GM18867 (cell line): ENCODE results near the gene MEN1.
A peak's percentile ranks its signal among the peaks of the same experiment; 100 is the strongest.
"Not testable (repeated sequence)": the region's sequence is repeated elsewhere in the genome, so short reads cannot be mapped to it uniquely, and the experiment has no call there.

Experiments used
- ATAC-seq: cut with Tn5 transposase; IDR thresholded peaks from one replicate; pipeline ENCODE4 v1.9.1; 2021; ENCODE audit warnings: mild to moderate bottlenecking, moderate library complexity; ENCODE audit not compliant: unreplicated experiment

Gene MEN1

DNA sequence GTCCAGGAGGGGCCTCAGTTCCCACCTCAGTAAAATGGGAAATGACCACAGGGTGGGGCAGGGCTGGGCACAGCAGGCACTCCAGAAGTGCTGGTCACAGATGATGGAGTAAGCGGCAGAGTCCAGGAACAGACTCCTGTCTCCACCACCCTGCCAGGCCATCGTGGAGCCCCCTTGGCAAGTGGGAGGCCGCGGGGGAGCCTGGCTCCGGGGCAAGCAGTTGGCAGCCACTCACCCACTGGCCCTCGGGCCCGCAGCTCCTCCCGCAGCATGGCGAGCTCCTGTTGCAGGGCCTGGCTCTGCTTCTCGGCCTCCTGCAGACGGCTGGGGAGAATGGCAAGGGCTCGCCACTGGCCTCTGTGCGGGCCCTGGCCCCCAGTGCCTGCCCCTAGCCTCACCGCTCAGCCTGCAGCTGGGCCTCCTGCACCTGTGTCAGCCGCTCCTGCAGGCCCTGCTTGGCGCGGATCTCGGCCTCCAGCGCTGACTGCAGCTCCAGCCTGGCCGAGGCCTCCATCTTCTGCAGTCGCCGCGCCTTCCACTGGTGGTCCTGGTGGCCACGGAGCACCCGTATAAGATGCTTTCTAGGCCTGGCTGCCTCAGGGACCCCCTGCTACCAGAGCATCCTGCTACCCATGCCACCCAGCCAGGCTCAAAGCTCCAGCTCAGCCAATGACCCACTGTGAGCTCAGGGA is 23.8 kb upstream of the MEN1 start:
- no peak for ATAC-seq

DNA sequence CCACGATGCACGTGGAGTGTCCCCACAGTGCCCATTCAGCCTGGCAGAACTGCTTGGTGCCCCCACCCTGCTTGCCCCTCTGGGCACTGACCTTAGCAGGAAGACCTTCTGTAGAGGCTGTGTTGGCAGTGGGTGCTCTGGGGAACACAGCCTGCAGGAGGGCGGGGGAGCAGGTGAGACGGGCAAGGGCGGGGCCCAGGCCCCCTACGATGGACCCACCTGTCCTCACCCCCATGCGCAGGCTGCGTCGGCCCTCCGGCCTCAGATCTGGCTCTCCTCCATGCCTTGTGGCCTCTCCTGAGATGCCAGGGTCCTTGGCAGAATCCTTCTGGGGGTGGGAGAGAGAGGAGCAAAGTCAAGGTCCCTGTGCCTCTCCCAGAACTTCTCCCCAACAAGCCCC is 23.2 kb upstream of the MEN1 start:
- ATAC-seq: no peak

DNA sequence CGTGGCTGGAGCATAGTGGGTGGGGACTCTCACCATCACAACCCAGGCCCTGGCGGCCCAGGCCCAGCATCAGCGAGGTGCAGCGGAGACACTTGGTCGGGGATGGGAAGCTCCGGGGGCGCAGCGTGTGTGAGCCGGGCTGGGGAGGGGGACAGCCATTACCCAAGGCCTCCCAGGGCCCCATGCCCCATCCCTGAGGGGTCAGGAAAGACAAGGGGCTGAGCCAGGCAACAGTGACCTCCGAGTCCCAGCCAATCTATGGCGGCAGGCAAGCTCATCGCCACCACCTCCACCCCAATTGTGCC is 22.8 kb upstream of the MEN1 start:
- no peak for ATAC-seq

DNA sequence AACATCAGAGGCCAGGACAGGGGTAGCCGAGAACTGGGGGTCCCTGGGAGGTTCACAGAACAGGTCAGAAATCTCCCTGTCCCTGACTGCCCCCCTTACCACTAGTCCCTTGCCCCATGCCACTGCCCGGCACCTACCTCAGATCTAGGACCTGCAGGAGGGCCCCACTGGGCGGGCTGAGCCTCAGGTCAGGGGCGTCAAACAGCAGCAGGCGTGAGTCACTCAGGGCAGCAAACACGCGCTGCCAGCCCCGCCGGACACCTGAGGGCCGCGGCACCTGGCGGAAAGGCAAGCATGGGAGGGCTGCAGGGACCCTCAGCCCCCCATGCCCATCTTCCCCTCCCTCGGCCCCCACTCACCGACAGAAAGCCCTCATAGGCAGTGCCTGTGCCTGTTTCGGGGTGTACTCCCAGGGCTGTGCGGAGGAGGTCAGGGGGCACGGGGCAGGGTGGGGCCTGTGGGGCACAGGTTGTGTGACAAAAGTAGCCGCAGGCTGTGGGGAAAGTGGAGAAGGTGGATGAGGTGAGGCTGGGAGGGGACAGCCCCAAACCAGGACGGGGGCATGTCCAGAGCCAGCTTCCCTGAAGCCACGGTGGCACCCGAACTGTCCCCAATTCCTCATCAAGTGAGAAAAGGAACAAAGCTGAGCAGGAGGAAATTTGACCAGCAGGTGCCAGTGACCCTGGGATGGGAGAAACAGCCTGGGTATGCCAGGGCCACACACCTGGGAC is 22.3 kb upstream of the MEN1 start:
- ATAC-seq: no peak

DNA sequence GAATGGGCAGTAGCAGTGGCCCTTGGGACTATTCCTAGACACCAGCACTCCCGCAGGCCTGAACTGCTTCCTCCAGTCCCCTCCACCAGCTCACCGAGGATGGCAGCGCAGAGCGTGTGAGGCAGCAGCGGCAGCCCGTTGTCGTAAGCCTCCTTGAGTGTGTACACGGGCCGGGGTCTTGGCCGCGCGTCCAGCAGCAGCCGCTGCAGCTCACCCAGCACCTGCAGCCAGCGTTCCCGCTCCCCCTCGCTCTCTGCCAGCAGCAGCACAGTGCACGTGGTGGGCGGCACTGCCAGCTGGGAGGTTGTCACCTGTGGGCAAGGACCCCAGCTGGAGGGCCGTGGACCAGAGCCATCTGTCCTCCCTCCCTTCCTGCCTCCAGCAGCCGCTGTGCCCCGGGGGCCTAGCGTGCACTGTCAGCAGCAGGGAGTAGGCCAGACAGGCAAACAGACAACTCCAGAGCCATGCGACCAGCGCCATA is 21.1 kb upstream of the MEN1 start:
- ATAC-seq: no peak

DNA sequence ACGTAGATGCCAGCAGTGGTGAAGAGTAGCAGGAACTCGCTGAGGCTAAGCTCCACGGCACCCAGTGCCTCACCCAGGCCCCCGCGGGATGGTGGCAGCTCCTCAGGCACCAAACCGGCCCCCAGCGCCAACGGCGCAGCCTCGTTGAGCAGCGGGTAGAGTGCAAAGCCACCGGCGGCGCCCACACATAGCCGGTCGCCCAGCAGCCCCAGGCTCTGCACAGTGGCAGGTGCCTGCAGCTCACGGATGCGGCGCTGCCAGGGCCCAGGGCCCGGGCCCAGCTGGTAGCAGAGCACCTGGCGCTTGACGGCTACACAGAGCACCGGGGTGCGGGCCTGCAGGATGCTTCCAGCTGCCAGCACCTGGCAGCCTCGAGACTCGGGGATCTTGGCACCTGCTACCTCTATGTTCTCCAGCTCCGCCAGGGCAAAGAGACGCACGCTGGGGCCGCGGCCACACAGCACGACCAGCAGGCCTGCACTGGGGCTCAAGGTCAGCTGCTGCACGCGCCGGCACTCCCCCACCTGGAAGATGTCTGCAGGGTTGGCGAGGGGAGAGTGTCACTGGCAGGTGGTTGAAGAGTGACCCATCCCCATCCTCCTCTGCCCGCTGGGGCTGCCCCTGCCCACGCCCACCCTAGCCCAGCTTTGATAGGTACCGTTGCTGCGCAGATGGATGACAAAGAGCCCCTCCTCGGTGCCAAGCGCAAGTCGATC is 19.3 kb upstream of the MEN1 start:
- ATAC-seq: no peak

DNA sequence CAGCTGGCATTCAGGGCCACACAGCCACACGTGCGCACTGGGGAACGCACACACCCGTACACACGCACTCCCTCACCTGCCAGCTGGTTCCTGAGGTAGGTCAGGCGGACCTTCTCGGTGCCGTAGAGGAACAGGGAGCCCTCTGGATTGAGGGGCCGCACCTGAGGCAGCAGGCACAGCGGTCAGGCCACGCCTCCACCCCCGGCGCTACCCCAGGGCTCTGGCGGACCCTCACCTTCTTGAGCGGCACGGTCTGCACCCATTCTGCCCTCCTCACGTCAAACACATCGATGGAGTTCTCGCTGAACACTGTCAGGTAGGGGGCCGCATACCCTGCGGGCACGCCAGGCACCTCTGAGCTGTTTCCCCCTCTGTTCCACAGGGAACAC is 17.1 kb upstream of the MEN1 start:
- ATAC-seq: no peak

DNA sequence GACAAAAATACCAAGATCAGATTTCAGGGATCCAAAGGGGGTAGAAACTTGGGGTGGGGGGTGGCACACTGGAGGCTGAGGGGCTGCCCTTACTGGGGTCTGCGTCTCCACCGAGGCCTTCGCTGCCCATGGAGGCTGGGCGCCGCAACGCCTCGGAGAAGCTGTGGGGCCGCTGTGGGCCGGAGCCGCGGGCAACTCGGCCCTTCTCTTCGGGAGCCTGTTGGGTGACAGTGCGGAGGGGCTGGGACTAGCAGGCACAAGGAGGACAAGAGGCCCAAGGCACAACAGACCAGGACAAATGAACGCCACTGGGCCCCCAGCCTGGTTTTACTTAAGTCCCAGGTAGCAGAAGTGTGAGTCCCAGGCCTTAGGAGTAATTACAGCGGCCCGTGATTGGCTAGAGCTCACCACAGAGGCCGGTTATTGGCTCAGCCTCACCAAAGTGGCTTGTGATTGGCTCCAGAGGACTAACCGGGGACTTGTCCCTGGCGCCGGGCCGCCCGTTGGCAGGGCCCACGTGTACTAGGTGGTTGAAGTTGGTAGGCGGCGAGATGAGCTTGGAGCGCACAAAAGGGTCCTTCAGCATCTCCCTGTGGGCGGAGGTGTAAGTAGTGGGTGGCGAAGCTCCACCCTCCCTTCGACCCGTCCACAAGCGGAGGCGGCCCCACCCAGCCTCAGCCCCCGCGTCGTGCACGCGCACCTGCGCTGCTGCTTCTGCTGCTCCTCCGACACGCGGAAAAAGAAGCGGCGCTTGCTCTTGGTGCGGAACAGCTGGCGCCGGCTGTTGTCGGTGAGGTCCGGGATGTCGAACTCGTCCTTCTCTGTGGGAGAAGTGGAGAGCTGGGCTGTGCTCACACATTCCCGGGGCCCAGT is 16.5 kb upstream of the MEN1 start:
- ATAC-seq: no peak

DNA sequence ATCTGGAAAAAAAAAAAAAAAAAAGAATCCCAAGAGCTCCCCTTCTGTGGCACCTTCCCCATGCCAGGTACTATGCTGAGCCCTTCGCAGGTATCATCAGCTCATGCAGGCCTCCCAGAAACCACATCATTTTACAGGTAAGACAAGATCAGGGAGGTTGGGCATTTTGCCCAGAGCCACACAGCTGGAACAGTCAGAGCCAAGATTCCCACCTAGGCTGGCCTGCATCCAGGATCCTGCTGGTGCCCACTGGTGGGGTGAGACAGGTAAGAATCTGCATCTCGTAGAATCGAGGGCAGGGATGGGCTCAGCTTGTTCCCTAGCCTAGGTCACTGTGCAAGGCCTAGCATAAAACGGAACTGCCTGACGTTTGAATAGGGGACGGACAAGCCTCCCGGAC is 15.7 kb upstream of the MEN1 start:
- no peak for ATAC-seq

DNA sequence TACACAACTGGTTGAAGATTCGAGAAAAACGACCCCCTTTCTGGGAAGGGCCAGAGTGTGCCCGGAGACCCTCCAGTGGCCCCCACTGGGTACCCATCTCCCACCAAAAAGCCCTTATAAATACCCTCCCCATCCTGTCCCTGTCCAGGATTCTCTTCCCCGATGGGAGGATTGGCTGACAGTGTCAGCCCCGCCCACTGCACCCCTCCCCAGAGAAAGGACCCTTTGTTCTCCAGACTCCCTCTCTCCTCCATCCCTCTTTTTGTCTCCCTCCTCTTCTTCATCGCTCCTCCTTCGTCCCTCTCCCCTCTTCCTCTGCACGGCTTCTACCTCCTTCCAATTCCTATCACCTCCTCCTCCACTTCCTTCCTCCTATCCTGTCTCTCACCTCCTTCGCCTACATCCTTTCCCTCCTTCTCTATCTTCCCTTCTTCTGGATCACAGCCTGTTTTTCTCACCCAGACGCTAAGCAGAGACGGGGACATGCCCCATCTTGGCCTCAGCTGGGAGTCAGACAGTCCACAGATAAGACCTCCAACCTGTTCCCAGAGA is 13.3 kb upstream of the MEN1 start:
- no peak for ATAC-seq

DNA sequence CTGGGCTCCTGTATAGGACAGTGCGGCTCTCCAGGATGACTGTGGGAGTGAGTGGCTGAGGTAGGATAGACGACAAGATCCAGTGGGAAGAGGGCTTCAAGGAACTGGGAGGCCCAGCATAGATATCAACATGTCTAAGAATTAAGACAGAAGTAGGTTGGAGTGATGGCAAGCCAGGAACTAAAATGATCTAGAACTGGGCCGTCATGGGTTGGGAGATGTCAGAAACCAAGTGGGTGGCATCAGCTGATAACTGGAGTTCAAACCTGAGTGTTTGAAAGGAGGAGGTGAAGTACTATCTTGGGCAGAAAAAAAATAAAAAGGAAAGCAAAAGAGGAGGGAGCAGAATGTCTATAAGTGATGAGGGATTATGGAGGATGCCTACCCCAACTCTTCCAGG is 7.1 kb upstream of the MEN1 start:
- no peak for ATAC-seq

DNA sequence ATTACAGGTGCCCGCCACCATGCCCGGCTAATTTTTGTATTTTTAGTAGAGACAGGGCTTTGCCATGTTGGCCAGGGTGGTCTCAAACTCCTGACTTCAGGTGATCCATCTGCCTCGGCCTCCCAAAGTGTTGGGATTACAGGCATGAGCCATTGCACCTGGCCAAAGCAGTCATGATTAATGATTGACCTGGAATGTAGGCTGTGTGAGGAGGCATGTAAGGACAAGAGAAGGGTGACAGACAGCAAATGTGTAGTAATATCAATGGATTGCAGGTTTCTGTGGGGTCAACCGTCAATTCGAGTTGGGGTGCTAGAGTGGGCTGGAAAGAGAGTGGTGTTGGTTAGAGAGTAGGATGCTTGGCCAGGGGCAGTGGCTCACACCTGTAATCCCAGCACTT is 5.1 kb upstream of the MEN1 start:
- not testable (repeated sequence) for ATAC-seq

DNA sequence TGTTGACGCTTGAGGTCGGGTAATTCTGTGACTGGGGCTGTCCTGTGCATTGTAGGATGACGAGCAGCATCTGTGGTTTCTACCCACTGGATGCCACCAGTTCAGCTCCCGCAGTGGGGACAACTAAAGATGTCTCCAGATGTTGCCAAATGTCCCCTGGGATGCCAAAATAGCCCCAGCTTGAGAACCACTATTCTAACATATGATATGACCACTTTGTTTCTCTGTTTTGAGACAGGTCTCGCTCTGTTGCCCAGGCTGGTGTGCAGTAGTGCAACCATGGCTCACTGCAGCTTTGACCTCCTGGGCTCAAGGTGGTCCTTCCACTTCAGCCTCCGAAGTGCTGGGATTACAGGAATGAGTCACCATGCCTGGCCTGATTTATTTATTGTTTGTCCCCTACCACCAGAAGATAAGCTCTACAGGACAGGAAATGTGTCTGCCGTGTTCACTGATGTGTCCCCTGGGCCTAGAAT is 4.4 kb upstream of the MEN1 start:
- ATAC-seq: peak; percentile 54

DNA sequence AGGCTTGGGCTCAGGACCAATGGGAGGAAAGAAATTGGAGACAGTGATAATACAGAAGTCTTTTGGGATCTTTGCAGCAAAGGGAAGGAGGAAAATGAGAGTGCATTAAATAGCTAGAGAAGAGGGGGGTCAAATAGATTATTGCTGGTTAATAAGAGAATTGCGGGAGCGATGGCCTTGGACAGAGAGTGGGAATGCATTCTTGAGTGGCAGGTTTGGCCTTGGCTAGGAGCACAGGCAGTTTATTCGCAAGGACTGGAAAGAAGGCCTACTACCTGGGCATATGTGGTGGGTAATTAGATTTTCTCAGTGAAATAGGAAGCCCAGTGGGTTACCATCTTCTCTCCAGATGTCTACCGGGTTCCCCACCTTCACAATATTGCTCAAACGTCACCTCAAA is 3.5 kb upstream of the MEN1 start:
- ATAC-seq: no peak

DNA sequence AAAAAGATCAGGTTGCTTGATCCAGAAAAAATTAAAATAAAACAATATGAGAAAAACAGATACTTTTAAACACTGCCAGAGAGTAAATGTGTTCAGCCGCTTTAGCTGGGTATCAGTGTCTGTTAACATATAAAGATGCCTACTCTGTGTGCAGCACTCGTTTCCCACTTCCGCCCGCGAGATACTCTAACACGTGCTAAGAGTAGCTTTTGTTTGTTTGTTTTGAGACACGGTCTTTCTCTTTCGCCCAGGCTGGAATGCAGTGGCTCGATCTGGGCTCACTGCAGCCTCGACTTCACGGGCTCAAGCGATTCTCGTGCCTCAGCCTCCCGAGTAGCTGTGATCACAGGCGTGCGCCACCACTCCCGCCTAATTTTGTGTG is 531 bp upstream of the MEN1 start:
- no peak for ATAC-seq

DNA sequence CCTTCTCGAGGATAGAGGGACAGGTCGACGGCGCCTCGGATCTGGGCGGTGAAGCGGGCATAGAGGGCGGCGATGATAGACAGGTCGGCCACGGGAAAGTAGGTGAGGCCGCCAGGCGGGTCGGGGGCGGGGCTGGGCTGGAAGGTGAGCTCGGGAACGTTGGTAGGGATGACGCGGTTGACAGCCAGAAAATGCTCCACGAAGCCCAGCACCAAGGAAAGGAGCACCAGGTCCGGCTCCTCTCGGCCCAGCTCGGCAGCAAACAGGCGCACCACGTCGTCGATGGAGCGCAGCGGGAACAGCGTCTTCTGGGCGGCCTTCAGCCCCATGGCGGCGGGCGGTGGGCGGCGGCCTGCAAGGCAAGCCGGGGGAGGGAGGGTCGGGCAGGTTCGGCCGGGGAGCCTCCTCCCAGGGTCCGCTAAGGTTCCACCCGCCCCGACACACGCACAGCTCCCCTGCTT is 540 bp downstream of the MEN1 start:
- peak; percentile 7 for ATAC-seq

DNA sequence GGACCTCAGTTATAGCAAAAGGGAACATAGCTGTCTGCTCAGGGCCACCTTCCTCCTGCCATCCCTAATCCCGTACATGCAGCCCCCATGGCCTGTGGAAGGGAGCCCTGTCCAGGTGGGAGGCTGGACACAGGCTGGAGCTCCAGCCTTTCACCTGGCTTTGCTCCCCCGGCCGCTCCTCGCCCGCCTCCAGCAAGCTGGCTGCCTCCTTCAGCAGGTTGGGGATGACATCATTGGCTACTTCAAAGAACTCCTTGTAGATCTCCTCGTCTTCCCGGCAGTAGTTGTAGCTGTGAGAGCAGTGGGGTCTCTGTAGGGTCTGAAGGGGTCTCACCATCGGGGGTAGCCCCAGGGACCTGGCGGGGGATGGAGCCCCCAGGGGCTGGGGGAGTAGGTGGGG is 4.9 kb downstream of the MEN1 start:
- ATAC-seq: no peak

DNA sequence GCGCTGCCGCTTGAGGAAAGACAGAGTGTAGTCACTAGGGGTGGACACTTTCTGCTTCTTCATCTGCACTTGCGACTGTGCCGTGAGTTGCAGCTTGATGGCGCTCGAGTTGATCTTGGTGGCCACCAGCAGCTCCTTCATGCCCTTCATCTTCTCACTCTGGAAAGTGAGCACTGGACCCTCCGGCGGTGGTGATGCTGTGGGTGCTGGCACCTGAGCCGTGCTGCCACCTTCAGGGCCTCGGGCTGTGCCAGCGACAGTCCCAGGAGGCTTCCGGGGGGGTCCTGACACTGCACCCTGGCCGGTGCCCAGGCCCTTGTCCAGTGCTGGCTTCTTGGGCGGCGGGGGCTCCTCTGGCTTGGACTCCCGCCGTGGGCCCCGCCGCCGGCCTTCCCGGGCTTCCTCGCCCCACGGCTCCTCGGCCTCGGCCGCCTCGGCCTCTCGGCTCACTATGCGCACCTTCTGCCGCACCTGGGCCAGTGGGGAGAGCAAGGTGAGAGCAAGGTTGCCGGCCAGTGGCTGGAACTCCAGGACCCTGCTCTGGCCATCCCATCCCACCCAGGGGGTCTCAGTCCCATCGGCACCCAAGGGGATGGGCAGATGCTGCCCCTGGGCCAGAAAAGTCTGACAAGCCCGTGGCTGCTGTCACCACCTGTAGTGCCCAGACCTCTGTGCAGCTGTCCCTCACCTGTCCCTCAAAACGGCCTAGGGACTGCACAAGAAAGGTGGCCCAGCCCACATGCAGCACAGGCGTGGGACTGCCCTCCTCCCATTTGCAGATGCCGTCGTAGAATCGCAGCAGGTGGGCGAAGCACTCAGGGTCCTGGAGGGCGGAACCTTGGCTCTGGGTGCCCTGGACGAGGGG is 5.8 kb downstream of the MEN1 start:
- no peak for ATAC-seq

DNA sequence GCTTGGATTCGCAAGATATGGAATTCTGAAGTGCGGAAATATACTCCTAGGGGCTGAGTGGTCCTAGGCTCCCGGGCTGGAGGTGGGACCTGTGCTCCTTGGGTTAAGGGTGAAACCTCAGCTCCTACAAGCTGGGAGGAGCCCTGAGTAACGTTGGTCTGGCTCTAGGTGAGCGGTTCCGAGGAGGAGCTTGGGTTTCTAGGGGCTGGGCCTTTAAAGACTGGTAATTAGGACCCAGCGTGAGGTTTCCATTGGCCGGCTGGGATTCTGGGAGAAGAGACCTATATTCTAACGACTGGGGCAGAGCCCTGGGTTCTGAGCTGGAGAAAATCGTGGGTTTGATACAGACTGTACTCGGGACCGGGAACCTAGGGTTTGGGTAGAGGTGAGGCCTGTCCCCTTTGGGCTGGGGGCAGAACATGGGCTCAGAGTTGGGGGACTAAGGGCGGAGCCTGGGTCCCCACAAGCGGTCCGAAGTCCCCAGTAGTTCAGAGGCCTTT is 6.5 kb downstream of the MEN1 start:
- ATAC-seq: no peak
